HG02610 (cell line): Measurements from ENCODE around the gene SLC38A5.

Source experiments
- ATAC-seq: cut with Tn5 transposase; IDR thresholded peaks from one replicate; pipeline ENCODE4 v1.9.1; 2021; ENCODE audit warnings: mild to moderate bottlenecking, moderate library complexity; ENCODE audit not compliant: unreplicated experiment

Gene SLC38A5

DNA sequence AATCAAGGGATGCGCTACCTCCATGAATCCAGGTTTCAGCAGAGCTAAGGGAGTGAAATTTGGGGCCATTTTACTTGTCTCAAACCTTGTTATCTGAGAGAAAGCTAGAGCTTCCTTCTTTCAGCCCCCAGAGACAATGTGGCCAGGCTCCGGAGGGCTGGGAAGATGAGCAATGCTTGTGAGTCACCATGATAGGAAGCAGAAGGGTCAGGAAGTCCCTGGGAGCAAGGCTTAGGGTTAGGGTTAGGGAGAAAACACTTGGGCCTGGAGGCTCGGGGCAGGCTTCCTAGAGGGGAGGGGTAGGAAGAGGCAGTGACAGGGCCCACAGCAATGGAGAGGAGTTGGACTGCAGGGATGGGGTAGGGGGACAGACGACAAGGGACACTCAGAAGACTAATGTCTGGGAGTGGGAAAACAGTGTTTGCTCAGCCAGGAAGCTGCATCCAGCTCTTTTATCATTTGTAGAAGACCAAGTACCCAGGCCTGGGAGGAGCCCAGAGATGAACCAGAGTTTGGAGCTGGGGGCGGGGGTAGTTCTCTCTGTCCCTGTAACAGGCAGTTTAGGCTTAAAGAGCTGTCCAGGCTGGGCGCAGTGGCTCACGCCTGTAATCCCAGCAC, 22.3 kb upstream of the SLC38A5 start:
- no peak for ATAC-seq

DNA sequence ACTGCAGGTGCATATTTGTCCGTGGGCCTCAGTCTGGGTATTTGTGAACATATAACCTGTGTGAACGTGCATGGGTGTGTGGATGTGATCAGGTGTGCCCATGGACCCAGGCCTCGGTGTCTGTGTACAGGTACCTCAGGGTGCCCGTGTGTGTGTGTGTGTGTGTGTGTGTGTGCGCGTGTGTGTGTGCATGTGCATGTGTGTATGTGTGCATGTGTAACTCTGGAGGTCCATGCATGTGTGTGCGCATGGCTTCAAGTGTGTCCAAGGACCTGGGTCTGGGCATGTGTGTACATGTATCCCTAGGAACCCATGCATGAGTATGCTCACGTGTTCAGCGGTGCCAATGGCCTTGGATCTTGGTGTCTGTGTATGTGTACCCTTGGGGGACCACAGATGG, 21.7 kb upstream of the SLC38A5 start:
- no peak for ATAC-seq

DNA sequence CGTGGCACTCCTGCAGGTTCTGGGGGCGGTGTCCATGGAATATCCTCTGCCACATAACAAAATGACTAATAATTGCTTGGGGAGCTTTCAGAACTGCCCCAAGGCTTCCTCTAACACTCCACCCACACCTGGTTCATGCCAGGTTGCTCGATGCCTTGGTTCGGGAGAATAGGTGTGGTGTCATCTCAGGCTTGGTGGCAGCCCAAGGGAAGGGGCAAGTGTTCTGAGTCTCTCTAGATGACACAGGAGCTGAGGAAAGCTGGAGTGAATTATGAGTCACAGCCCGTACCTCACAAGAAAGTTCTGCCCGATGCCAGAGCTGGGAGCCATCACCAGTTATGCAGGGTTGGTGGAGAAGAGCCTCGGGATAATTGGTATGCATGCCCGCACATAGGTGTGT, 20.6 kb upstream of the SLC38A5 start:
- no peak for ATAC-seq

DNA sequence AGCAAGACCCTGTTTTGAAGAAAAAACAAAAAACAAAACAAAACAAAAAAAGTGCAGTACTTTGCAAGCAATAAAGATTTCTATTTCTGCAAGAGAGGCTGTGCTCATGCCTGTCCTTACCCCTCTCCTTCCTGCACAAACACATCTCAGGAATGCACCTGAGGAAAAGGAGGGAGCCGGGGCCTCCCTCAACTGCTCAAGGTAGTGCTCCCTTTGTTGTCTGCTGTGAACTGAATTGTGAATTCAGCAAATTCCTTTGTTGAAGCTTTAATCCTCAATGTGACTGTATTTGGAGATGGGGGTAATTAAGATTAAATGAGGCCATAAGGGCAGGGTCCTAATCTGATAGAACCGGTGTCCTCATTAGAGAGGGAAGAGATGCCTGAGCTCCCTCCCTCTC, 19.8 kb upstream of the SLC38A5 start:
- ATAC-seq = no peak

DNA sequence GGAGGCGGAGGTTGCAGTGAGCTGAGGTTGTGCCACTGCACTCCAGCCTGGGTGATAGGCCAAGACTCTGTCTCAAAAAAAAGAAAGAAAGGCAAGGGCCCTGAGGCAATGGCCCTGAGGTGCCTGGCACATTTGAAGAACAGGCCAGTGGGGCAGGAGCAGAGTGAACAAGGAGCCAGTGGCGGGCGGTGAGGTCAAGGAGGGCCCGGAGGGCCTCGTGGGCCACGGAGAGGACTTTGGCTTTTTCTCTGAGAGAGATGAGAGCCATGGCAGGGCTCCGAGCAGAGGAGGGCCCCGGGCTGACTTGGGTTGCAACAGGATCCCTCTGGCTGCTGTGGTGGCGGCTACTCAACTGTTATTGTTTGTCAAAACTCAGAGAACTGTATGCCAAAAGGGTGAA, 19.2 kb upstream of the SLC38A5 start:
- no peak for ATAC-seq

DNA sequence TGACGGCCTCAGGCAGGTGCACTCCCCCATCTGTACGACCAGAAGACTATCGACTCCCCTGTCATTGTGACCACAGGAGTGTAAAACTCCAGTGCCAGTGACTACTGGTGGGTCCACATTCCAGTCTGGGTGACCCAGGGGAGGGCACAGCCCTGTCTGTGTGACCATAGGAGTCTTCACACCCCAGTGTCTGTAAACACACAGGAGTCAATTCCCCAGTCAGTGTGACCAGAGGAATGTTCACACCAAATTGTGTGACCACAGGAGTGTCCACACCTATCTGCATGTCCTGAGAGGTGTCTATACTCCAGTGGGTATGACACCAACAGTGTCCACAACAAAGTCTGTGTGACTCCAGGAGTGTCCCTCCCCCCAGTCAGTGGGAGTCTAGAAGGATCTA, 18.0 kb upstream of the SLC38A5 start:
- no peak for ATAC-seq

DNA sequence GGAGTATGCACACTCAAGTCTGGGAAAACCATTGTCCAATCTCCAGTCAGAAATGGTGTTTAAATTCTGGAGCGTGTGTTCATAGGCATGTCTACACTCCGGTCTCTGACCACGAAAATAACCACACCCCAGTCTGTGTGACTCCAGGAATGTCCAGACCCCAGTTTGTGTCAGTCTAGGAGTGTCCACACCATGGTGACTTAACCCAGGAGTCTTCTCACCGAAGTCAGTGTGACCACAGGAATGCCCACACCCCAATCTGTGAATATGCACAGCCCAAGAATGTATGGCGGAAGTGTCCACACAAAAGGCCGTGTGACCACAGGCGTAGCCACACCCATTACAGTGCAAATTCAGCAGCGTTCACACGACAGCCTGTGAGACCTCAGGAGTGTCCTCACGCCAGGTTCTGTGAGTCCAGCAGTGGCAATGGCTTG, 17.3 kb upstream of the SLC38A5 start:
- no peak for ATAC-seq

DNA sequence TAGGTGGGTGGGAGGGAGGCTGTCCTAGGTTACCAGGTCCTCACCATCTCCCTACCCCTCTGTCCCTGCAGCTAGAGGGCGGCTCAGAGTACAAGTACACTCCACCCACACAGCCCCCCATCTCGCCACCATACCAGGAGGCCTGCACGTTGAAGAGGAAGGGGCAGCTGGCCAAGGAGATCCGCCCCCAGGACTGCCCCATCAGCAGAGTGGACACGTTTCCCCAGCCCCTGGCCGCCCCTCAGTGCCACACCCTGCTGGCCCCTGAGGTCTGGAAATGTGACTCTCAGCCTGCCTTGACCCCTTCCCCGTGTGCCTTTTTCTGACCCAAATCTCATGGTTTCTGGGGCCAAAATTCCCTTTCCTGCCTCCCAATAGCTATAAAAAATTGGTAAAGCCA, 12.5 kb upstream of the SLC38A5 start:
- no peak for ATAC-seq

DNA sequence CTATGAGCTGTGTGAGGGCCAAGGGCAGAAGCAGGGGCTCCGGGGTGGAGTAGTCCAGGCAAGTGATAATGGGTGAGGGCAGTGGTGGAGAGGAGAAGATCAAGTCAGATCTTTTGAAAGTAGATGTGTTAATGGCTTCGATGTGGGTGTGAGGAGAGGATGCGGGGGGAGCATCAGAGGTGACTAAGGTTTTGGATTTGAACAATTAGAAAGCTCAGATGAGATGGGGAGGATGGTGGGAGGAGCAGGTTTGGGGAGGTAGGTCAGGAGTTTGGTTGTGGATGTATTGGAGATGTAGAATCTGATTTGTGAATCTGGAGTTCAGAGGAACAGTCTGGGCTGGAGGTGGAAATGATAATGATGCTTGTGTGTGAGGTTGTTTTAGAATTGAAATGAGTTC, 10.5 kb upstream of the SLC38A5 start:
- no peak for ATAC-seq

DNA sequence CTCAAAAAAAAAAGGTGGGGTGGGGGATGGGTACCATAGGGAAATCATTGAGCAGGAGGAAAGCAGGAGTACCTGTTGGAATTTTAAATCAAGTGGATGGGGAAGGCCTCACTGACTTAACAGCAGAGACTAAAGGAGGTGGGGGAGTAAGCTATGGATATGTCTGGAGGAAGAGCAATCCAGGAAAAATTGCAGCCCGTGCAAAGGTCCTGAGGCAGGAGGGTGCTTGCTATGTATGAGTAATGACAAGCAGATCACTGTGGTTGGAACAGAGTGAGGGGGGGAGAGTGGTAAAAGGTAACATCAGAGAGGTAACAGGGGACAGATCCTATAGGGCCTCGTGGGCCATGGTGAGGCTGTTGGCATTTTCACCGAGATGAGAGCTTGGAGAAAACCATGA, 10.1 kb upstream of the SLC38A5 start:
- ATAC-seq = no peak

DNA sequence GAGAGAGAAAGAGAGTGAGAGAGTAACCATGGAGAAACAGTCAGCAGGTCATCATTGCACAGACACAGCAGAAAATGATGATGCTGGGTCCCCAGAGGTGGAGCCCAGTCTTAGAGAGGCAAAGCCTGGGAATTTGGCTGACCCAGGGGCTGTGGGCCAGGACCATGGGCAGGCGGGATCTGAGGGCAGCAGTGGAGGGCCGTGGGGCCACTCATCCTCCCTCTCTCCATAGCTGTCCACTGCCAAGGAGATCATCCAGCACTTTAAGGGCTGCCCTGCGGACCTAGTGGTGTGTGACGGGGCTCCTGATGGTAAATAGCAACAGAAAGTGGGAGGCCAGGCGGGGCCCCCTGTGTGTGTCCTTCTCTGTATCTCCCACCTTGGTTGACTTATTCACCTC, 8.7 kb upstream of the SLC38A5 start:
- ATAC-seq = no peak

DNA sequence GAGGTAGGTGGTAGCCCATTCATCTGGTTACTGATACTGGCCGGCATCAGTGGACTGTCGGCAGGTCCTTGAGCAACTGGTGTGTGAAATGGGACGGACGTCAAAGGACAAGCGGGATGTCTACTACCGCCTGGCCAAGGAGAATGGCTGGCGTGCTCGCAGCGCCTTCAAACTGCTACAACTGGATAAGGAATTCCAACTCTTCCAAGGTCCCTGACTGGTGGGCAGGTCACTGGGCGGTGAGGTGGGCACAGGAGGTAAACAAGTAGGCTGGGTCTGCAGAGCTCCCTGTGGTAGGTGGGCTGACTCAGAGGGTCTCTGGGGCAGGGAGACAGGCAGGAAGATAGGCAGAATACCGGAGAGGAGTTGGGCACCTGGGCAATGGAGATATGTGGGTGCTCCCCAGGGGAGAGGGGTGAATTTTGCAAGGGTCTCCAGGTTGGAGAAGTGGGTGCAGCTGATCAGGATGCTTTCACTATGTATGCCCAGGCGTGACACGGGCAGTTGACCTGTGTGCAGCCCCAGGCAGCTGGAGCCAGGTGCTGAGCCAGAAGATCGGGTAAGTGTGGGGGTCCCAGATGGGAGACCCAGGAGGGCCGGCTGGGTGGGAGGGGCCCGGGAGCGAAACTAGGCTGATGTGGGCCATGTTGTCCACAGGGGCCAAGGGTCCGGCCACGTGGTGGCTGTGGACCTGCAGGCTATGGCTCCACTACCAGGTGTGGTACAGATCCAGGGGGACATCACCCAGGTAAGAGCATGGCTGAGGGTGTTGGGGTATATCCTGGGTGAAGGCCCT, 8.1 kb upstream of the SLC38A5 start:
- no peak for ATAC-seq

DNA sequence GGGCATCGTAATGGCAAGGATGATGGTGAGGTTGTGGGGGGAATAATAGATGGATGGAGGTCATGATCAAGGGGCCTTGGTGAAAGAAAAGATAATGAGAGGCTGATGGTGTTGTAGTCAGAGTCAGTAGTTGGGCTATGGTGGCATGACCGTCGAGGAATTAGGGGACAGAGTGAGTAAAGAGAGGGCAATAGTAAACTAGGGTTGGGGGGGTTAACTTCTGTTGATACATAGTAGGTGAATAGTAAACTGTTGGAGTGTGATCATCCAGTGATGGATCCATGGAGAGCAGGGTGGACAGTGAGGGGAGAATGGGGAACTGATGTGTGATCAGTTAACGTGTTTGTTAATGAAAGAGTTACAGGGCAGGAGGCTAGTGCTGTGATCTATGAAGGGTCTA, 6.9 kb upstream of the SLC38A5 start:
- no peak for ATAC-seq

DNA sequence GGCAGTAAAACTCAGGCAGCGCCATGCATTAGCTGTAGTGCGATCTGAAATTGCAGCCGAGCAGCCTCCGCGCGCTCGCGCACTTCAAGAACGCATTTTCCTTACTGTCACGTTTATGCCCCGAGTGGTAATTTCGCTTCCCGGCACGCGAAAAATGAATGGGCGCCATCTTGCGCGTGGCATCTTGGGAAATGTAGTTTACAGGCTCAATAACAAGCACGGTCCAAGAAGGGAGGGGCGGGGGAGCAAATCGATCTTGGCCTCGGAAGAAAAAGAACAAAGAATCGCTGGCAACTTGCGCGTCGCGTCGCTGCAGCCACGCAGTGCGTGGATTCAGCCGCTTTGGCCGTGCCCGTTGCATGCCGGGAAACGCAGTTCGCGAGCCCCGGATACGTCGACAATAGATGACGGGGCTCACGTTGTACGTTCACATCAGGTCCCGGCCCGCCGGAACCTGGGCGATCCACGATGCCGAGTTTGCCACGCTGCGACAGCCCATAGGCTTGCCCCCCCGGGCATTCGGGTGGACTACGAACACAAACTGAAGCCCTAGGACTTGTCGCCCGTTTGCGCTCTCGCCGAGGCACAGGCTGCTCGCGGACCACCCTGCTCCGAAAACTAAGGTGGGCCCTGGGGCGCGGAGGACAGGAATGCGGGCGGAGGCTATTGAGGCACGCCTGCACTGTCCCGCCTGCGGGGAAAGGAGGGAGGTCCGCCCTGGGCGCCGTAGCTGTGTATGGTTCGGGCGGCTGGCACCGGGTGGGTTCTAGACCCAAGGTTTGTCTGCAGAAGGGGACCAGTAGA, 5.9 kb upstream of the SLC38A5 start, which contains the start of gene FTSJ1:
FTSJ1 (plus strand) TSS at position 426 of the 804 bp plus-strand sequence. CDS start 1,849 bp downstream, outside the sequence.
- ATAC-seq = peak; percentile 91

DNA sequence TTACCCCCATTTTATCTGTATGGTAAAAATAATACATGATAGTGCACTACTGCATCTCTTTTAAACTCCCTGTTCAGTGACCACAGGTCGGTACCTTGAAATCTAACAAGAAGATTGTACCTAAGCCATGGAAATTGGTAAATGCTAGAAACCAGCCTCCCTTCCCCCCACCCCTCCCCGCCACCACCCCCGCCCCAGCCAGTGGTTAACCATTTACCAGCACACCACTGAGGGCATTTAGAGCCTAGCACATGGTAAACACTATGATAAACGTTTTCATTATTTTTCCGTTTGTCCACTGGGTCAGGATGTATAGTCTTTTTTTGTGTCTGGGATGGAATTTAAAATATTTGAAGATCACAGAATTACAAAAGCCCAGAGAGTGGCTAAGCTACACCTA, 5.2 kb upstream of the SLC38A5 start:
- ATAC-seq = no peak

DNA sequence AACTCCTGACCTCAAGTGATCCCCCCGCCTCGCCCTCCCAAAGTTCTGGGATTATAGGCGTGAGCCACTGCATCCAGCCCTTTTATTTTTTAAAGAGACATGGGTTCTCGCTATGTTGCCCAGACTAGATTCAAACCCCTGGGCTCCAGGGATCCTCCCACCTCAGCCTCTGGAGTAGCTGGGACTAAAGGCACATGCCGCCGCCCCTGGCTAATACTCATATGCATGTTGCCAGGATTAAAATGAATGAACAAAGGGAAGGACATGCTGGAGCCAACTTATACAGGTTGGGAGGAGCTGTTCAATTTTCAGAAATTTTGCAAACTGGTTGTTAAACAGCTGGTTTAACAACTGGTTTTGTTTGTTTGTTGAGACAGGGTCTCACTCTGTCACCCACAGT, 4.5 kb upstream of the SLC38A5 start:
- ATAC-seq = no peak

DNA sequence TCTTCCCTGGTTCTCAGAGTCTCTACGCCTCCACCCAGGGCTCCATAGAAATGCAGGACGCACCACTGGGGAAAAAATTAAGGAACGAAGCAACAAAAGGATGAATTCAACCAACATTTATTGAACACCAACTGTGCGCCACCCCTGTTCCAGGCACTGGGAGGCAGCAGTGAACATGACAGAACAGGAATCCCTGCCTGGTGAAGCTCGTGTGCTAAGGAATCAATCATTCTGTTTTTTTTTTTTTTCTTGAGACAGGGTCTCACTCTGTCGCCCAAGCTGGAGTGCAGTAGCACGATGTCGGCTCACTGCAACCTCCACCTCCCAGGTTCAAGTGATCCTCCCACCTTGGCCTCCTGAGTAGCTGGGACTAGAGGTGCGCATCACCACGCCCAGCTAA, 4.1 kb upstream of the SLC38A5 start:
- ATAC-seq = no peak

DNA sequence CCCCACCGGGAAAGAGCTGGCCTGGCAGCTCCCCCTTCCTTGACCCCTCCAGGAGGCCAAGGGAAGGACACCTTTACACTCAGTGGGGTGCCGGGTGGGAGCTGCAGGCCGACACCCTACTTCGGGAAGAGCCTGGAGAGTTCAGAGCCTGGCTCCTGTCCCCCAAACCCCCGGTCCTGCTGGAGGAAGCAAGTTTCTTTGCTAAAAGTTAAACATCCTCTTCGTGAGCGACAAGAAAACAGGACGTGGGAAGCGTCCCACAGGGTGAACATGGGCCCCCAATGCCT, 3.6 kb upstream of the SLC38A5 start:
- ATAC-seq = no peak

DNA sequence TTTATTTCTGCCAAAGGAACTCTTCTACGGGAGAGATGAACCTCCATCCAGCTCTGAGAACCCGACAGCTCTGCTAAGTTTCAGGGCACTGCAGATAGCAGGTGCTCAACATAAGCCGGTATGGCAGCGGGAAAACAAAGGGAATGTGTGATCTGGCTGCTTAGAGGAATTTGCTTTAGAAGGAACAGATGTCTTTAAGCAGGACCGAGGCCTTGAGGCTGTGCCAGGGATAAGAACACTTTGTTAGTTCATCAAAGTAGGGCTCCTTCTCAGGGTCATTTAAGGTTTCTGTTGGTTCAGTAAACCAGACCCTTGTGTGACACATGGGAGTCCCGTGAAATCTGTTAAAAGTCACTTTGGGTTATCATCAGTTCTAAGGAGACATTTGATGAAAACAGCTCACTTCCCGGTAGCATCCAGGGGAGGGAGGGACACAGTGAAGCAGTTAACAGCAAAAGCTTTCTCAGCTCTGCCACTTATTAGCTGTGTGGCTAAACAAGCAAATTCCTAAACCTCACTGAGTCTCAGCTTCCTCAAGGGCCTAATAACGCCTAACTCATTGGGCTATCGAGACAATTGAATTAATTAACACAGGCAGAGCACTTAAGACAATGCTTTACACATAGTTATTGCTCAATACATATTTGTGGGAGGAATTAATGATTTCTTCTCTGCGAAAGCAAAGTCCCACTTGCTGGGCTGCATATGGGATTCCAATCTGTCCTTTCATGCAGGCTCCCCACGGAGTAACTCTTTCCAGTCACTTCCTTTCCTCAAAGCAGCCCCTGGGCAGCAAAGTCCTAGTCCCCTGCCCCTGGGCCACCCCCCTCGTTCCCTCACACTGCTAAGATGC, 3.0 kb upstream of the SLC38A5 start:
- ATAC-seq = no peak

DNA sequence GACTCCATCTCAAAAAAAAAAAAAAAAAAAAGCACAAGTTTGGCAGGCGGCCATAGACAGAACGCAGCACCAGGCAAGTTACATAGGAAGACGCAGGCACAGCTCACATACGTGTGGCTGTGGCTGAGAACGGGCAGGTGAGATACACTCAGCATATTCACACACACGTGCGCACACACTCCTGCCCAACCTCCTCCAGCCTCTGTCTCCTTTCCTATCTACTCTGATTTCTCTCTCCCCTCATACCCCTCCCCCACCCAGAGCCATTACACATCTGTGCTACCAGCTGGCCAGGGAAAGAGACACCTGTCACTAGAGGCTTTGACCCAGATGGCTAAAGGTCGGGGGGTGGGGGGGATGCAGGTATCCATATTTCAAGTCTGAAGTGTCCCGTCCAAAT, 2.2 kb upstream of the SLC38A5 start:
- no peak for ATAC-seq

DNA sequence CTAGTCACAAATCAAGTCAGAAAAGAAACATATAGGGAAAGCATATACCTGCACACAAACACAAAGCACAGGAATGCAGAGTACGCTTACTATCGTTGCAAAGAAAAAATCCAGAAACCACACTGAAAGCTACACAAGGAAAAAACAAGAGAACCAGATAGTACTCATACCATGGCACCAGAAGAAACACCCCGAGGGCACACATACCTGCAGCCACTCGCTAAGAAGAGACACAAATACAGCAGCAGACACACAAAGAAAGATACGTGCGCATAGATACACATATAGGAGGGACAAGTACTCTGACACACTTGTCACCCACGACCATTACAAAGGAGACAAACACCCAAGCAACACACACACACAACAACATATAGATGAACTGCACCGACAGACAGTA, 1.4 kb upstream of the SLC38A5 start:
- no peak for ATAC-seq
